Measurements from ENCODE around the gene ENTPD2.

ENTPD2 gene

DNA sequence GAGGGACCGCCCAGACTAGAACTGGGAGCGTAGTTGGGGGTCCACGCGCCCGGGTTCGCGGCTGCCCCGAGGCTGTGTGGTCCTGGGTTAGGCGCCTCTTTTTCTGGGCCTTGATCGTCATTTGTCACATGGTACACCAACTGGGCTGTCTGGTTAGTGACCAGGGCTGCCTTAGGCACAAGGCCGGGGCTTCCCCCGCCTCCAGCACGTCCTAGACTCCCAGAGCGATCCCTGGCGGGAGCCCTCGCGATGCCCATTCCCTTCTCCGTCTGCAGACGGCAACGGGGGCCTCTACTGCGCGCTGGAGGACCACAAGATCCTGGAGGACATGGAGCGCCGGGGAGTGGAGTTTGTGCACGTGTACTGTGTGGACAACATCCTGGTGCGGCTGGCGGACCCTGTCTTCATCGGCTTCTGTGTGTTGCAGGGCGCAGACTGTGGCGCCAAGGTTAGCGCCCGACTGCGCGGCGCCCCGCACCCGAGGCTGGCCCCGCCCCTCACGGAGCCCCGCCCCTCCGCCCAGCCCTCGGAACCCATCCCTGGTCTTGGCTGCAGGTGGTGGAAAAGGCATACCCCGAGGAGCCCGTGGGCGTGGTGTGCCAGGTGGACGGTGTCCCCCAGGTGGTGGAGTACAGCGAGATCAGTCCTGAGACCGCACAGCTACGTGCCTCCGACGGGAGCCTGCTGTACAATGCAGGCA lies 25.0 kb upstream of the ENTPD2 start:
- DNase-seq: no peak

DNA sequence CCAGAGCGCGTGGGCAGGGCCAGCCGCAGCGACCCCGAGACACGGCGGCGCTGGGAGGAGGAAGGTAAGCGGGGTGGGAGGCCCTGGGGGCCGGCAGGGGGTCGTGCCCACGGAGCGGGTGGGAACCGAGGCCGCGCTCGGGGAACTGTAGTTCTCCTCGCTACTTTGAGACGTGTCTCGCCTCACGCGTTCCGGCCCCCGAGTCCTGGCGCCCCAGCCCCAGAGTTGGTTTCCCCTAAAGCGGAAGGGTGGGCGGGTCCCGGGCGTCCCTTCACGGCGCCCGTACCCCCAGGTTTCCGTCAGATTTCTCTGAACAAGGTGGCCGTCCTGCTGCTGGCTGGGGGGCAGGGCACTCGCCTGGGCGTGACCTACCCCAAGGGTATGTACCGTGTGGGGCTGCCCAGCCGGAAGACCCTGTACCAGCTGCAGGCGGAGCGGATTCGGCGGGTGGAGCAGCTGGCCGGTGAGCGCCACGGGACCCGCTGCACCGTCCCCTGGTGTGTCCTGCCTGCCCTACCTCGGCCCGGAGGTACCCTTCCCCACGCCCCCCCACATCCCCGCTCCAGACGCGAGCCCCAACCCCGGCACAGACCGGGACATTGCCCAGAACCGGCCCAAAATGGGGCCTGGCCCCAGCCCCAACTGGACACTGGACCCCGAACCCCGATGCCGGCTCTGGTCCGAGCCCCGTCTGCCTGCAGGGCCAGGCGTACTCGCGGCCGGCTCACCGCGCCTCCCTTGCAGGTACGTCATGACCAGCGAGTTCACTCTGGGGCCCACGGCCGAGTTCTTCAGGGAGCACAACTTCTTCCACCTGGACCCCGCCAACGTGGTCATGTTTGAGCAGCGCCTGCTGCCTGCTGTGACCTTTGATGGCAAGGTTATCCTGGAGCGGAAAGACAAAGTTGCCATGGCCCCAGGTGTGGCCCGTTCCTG lies 24.2 kb upstream of the ENTPD2 start:
- DNase-seq: no peak

DNA sequence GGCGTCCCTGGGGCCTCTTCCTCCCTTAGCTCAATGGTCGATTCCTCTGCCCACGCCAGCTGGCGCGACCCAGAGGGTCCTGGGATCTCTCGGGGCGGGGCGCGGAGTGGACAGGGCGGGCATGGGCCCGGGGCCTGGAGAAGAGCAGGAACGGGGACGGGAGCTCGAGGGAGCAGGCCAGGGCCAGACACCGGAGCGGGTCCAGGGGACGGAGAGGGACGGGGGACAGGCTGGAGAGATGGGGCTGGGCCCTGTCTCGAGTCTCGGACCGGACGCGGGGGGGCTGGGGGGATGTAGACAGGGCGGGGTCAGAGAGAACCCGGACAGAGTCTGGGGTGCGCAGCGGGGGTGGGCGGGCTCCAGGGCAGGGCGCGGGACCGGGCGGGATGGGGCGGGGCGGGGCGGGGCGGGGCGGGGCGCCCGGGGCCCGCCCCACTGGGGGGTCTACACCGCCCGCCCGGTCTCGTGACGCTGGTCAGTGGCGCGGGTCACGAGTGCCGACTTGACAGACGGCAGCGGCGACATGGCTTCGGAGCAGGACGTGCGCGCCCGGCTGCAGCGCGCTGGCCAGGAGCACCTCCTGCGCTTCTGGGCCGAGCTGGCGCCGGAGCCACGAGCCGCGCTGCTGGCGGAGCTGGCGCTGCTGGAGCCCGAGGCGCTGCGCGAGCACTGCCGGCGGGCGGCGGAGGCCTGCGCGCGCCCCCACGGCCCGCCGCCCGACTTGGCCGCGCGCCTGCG lies 23.3 kb upstream of the ENTPD2 start, which contains the start of gene UAP1L1:
Gene UAP1L1 (plus strand): TSS at position 508 of the 738 bp plus-strand sequence. CDS start 16 bp downstream, at position 524.
- no peak for DNase-seq

DNA sequence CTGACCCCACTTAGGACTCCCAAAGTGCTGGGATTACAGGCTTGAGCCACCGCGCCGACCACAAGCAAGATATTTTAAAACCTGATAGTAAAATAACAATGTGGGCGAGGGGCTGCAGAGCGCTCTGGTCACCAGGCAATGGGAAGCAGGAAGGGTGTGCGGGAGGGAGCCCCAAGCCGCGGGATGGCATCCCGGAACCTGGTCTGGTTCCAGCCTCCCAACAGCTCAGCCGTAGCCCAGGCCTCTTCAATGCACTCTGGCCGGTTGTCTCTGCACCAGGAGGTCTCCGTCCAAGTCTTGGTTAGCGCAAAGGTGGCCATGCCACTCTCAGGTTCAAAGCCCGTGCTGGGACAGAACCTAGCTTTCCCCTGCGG lies 22.8 kb upstream of the ENTPD2 start:
- no peak for DNase-seq

DNA sequence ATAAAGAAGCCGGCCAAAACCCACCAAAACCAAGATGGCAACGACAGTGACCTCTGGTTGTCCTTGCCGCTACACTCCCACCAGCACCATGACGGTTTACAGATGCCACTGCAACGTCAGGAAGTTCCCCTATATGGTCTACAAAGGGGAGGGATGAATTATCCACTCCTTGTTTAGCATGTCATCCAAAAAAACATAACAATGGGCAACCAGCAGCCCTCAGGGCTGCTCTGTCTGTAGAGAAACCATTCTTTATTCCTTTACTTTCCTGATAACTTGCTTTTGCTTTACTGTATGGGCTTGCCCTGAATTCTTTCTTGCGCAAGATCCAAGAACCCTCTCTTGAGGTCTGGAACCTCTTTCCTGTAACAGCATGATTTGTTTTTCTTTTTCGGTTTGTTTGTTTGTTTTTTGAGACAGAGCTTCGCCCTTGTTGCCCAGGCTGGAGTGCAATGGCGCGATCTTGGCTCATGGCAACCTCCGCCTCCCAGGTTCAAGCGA lies 21.5 kb upstream of the ENTPD2 start:
- DNase-seq: no peak

DNA sequence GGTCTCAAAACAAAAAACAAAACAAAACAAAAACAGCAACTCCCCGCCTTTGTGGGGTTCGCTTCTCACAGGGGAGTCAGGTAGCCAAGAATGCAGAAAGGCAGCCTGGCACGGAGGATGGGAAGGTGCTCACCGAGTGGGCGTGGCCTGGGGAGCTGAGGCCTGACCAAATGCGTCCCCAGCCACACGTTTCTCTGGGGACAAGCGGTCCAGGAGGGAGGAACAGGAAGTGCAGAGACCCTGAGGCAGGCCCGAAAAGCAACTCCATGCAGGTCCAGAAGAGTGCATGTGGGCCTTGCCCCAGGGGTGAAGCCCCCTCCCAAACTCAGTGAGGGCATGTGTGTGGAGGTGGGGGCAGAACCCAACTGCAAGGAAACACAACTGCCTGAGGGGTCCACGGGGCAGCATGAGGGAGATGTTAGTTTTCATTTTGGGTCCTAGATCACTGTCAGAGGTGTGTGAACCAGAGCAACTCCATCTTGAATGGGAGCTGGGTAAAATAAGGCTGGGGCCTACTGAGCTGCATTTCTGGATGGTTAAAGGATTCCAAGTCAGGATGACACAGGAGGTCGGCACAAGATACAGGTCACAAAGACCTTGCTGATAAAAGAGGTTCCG lies 20.9 kb upstream of the ENTPD2 start:
- DNase-seq: no peak

DNA sequence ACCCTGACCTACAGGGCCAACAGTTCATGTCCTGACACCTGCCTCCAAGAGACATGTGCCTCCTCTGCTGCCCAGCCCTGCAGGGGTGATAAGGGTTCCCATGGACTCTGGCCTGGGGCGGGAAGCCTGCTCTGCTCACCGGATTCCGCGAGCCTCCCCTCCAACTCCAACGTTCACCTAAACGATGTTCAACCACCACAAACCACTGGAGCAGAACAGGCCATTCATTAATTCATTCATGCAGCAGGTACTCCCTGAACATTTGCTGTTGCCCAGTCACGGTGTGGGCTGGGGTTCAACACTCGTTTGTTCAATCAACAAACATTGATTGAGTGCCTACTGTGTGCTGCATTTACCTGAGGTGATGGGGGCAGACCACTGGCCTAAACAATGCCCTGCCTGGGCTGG lies 20.1 kb upstream of the ENTPD2 start:
- DNase-seq: no peak

DNA sequence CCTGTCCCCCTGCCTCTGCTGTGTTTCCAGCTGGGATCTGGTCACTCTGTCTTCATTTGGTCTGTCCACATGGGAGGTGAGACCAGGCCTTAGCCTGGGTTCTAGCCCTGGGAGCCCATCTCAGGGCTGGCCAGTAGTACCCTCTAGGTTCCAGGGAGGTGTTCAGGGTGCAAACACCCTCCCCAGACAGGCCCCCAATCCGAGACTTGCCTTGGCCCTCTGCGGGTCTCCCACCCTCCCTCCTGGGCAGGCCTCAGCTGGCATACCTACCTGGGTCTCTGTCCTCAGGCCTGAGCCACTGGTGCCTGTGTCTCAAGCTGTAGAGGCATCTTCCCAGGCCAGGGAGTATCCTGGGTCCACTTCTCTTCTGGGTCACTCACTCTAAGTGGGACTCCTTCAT lies 17.4 kb upstream of the ENTPD2 start:
- DNase-seq: no peak

DNA sequence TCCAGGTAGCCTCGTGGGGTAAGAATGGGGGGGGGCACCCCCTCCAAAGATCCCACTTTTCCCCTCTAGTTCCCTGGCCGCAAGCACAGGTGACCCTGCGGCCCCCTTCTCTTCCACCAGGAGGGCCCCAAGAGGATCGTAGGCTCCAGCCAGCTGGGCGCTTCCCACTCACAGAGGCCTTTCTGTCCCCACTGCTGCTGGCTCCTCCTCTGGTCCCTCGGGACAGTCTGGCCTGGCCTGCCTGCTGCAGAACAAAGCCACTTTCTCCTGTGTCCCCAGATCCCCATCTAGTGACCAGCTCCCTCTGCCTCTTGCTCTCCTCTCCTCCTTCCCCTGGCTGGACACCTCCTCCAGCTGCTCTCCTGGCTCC lies 17.0 kb upstream of the ENTPD2 start:
- peak; percentile 59 for DNase-seq

DNA sequence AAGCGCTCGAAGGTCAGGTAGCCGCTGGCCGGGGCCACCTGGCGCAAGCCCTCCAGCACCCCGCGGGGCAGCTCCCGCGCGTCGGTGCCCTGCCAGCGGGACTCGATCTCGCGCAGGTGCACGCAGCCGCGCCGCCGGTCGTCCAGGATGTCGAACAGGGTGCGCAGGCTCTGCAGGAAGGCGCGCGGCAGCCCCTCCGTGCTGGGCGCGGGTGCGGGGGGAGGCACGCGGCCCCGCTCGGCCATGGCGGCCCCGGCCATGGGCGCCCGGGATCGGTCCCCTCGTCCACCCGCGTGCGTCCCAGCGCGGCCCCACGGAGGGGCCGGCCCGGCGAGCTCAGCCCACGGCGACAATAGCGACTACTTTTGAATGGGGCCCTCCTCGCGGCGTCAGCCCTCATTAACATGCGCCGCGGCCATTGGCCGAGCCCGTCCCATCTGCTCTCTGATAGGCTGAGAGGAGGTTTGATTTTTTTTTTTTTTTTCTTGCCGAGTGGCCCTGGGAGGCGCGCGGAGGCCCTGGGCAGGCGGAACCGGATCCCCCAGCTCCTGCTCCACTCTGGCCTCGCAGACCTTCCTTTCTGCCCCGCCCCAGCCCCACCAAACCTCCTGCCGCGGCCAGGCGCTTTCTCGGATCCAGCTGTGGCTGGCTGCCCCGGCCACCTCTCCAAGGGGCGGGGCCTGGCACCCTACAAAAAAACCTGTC lies 16.5 kb upstream of the ENTPD2 start, which contains the start of gene SAPCD2:
Gene SAPCD2 (minus strand): TSS at position 357 of the 705 bp plus-strand sequence. CDS start 97 bp downstream, at position 260.
- DNase-seq: peak; percentile 91

DNA sequence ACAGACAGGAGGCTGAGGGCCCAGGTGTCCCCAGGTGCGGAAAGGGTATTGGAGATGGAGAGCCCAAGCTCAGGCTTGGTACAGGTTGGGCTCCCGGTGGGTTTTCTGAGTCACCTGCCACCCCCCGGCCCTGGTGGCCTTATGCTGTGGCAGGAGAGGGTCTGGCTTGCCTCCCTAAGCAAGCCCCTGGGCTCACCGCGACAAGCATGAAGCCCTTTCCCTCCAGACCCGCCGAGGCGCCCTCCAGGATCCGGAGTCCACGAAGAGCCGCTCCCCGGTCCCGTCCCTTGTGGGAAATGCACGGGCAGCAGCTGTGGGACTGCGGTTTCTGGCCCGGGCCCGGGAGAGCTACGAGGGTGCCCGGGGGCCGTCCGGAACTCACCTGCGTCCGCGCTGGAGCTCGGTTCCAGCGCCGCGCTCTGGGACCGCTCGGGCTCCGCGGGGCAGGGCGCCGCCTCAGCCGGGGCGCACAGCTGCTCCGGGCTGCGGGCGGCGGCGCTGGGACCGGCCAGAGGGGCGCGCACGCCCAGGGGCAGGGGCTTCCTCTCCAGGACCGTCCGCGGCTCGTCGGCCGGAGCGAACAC lies 15.7 kb upstream of the ENTPD2 start:
- DNase-seq: no peak

DNA sequence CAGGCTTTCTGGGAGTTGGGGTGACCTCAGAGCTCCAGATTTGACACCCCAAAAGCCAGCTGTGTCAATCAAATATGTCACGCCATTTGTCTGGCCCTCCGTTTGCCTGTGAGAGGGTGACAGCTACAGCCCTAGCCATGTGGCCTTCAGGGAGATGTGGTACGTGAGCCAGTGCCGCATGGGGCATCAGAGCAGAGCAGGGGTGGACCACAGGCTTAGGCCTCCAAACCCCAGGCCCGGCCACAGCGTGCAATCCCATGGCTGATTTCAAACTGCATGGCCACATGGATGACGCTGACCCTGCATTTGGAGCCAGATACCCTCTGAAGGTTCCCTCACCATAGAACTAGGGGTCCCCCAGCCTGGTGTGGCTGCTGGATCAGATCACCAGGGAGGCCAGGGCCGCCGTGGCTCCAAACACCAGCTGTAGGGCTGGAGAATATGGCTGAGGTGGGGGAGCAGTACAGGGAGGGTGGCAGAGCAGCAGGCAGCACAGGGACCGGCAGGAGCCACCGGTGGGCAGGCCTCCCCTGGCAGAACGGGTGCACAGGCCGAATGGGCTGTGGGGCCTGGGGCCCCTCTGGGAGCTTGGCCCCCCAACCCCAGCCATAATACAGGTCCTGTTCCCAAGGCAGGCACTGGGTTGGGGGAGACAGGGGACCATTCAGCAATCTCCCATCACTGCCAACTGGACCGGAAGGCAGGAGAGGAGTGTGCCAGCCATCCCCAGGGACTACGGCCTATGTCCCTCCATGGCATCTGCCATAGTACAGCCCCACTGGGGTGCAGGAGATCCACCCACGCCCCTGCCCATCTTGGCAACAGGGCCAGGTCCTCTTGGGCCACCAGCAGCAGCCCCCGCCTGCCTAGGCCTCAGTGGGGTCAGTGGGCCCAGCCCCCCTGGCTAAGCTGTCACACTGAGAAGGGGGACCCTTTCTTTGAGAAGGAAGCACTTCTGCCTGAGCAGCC lies 15.0 kb upstream of the ENTPD2 start:
- DNase-seq: no peak

DNA sequence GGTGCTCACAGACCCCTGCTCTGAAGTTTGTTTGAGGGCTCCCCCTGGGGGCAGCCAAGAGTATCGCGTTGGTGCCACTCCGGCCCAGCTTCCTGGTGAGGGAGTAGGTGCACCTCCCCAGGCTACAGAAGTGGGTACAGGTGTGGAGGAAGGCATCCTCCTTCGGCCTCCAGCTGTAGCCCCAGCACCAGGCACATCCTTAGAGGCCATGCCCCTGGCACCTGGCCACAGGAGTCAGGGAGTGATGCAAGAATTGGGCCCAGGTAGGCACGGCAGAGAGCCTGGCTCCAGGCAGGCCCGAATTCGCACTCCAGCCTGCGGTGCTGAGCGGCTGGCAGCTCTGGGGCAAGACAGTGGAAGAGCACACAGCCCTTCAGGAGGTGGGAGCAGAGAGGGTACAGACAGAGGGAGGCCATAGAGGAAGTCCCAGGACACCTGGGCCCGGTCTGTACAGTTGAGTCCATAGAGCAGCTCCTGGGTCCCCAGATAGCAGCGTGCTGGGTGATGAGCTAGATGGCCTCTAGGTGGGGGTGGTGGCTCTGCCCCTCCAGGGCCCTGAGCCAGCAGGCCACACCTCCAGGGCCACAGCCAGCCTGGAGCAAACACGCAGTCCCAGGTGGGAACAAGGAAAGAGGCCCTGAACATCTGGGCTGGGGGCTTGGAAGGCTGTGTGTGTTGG lies 14.1 kb upstream of the ENTPD2 start:
- peak; percentile 76 for DNase-seq

DNA sequence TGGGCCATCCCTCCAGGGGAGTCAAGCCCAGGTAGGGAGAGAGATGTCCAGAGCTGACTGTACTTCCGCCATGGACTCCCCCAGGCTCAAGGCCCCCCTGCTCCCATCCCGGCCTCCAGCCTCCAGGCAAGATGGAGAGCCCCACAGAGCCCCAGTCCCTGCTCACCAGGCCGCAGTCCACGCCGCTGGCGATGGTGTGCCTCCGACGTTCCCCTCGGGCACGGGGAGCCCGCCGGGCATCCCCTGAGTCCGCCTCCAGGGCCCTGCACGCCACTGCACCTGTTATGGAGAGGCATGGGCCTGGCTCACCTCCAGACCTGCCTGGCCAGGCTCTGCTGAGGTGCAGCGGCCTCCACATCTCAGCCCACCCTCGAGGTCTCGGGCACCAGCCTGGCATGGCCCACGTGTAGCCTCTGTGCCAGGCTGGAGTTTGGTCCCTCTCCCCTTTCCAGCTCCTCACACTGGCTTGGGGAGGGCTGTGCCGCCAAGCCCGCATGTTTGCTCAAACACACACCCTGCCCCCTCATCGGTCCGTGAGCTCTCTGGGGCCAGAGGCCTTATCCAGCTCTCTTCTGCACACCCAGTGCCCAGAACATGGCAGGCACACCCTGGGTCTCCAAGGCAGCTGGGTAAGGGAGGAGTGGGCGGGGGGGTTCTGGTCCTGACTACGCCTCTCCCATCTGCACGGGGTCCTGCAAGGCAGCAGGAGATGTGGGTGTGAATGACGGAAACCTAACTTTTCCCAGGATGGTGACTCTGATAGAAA lies 12.4 kb upstream of the ENTPD2 start:
- DNase-seq: no peak

DNA sequence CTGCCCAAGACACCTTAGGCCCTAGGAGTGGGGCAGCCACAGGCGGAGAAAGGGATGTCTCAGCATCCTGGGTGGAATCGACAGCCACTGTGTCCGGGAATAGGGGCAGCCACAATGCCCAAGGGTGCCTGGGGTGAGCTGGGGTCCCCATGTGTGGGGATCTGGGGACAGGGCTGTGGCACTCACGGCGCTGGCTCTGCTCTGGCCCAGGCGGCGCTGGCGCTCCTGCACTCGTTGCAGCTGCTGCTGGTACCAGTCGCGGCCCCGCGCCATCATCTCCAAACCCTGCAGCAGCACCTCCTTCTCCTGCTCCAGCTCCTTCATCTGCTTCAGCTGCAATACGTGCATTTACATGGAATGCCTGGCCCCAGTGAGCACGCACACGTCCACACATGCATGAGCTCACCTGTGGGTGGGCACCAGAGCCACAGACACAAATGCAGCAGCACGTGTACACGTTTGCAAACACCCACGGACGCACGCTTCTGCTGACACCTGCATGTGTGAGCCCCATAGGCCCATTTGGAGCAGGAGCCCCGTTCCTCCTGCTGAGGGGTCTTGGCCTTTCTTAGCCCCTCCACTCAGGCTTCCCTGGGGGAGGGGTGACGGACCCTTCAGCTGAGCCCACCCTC lies 11.6 kb upstream of the ENTPD2 start:
- no peak for DNase-seq

DNA sequence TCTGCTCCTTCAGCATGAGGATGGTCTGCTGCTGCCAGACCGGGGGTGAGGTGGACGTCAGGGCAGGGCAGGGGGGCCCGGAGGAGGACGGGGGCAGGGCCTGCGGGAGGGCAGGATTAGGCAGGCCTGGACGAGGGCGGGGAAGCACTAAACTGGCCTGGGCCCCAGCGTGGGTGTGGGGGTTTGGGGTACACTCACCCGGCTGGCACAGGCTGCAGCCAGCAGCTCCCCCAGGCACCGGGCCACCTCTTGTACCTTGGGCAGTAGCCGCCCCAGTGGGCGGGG lies 11.0 kb upstream of the ENTPD2 start:
- no peak for DNase-seq

DNA sequence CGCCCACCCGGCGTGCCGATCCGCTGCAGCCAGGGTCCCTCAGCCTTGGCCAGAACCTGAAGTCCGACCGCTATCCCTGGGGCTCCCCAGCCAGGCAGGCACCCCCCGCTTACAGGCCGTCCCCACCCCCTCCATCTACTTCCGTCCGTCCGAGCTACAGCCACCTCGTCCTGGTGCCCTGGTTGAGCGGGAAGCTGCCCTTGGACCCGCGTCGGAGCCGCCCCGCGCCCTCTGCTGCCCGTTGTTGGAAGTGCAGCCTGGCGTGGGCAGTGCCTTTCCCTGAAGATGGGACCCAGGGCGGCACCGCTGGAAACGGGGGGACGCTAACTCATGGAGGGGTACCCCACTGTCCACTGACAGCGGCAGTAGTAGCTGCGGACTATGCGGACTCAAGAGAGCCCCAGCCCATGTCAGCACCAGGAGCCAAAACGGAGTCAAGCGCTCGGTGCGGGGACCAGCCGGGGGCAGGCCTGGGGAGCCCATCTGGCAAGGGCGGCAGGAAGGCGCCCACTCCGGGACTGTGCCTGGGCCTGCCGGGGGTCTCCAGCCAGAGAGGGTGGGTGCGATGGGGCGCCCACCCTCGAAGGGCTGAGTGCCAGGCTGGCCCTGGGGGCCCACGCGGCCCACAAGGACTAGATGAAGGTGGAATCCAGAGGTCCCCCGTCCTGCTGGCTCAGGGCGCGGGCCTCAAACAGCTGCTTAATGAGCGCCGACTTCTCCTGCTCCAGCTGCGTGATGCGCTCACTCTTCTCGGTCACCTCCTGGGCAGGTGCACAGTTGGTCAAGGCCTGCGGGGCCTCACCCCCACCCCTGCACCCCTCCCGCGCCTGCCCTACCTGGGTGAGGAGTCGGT lies 10.4 kb upstream of the ENTPD2 start:
- DNase-seq: peak; percentile 22

Data from NCI-H1436 (cell line).